Skeletal muscle tissue (tissue), 4 donors: ENCODE measurements around the gene ANKRD53. TPM values are rescaled to one million over a fixed set of nuclear protein-coding genes. Genes with fewer than 3 reads are reported as not detected.

Experiments
- H3K27ac ChIP-seq: one replicate; pipeline ENCODE4 v1.7.0; 2013; ENCODE audit warnings: mild to moderate bottlenecking, low read depth, low read length, inconsistent platforms
- H3K27me3 ChIP-seq, 3 donors: one replicate each; pipeline ENCODE4 v1.7.0; 2013; ENCODE audit warnings: low read length in 3 of 3; ENCODE audit not compliant: control insufficient read depth in 3 of 3, insufficient read depth in 3 of 3
- H3K36me3 ChIP-seq, 3 donors: one replicate each; pipeline ENCODE4 v1.7.0; 2013; ENCODE audit warnings: low read length in 3 of 3; ENCODE audit not compliant: control insufficient read depth in 3 of 3, insufficient read depth in 3 of 3
- H3K4me1 ChIP-seq, 3 donors: one replicate each; pipeline ENCODE4 v1.7.0; 2013; ENCODE audit warnings: low read length in 3 of 3, mild to moderate bottlenecking in 3 of 3; ENCODE audit not compliant: control insufficient read depth in 3 of 3, insufficient read depth in 3 of 3
- H3K4me3 ChIP-seq, 3 donors: one replicate each; pipeline ENCODE4 v1.7.0; 2013; ENCODE audit warnings: low read length in 3 of 3
- H3K9ac ChIP-seq, 3 donors: one replicate each; pipeline ENCODE4 v1.7.0; 2013; ENCODE audit warnings: low read length in 3 of 3, mild to moderate bottlenecking in 3 of 3, moderate library complexity in 2 of 3, low read depth in 1 of 3
- H3K9me3 ChIP-seq, 3 donors: one replicate each; pipeline ENCODE4 v1.7.0; 2013; ENCODE audit warnings: low read length in 3 of 3; ENCODE audit not compliant: control insufficient read depth in 3 of 3
- total RNA-seq: library from RNA; depleted of rRNA; stranded (reverse); fragments of >200 nt; gene quantifications from one replicate; pipeline ENCODE4 v1.2.3, GENCODE V29; 2014
- donor health status: Osteomylitis.

Gene ANKRD53
- total RNA-seq, 1 donor from 2014 or later: 0.52 TPM

- Histone ChIP-seq H3K9ac (no peak overlapping the region), H3K4me3 (no peak overlapping the region), H3K36me3 (no peaks in the 10 kb centered on the region), H3K27ac (no peak overlapping the region), H3K9me3 (no peaks in the 10 kb centered on the region), H3K4me1 (peaks cover 2 to 6% (median 6%) of the 10 kb centered on the region in 3 donors), H3K27me3 (peaks cover 5 to 20% (median 15%) of the 10 kb centered on the region in 3 donors)
Measured at GRCh38 chr2:70943205-70943871, 35.1 kb upstream of the ANKRD53 start.

GRCh38 chr2:70944111-70944690 lies 34.2 kb upstream of the ANKRD53 start:
- H3K27ac ChIP-seq: no peak overlapping the region
- H3K9ac ChIP-seq: no peak overlapping the region
- peaks cover 5 to 14% (median 10%) of the 10 kb centered on the region in 3 donors for H3K27me3 ChIP-seq
- H3K4me1 ChIP-seq: peaks cover 4 to 12% (median 6%) of the 10 kb centered on the region in 3 donors
- H3K9me3 ChIP-seq: no peaks in the 10 kb centered on the region
- no peaks in the 10 kb centered on the region for H3K36me3 ChIP-seq
- no peak overlapping the region for H3K4me3 ChIP-seq

DNA sequence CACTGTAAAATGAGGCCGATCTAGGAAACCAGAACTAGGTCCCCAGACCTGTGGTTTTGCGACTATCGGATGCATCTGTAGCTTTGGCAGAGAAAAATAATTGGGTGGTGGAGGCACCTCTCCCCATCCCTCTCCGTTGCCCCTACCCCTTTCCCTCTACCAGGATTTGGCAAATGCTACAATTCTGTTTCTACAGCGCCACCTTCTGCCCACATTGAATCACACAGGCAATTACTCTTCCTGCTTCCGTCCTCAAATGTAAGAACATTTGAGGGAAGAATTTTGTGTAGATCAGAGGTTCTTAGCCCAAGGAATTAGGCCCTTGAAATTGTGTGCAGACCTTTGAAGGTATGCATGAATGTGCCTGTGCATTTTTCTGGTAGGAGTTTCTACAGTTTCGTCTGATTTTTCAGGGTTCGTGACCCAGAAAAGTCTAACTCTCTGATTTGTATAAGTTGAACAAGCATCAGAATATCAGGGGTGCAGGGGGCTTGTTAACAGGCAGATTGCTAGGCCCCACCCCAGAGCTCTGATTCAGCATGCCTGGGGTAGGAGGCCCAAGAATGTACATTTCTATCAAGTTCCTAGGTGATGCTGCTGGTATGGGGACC lies 31.5 kb upstream of the ANKRD53 start:
- no peaks in the 10 kb centered on the region for H3K36me3 ChIP-seq
- H3K4me1 ChIP-seq: peaks cover 4 to 12% (median 6%) of the 10 kb centered on the region in 3 donors
- peaks cover 5 to 10% (median 8%) of the 10 kb centered on the region in 3 donors for H3K27me3 ChIP-seq
- H3K27ac ChIP-seq: no peak overlapping the region
- no peak overlapping the region for H3K9ac ChIP-seq
- no peaks in the 10 kb centered on the region for H3K9me3 ChIP-seq
- no peak overlapping the region for H3K4me3 ChIP-seq

- no peak overlapping the region for H3K4me3 ChIP-seq
Measured at GRCh38 chr2:70947556-70948184, 30.8 kb upstream of the ANKRD53 start.

DNA sequence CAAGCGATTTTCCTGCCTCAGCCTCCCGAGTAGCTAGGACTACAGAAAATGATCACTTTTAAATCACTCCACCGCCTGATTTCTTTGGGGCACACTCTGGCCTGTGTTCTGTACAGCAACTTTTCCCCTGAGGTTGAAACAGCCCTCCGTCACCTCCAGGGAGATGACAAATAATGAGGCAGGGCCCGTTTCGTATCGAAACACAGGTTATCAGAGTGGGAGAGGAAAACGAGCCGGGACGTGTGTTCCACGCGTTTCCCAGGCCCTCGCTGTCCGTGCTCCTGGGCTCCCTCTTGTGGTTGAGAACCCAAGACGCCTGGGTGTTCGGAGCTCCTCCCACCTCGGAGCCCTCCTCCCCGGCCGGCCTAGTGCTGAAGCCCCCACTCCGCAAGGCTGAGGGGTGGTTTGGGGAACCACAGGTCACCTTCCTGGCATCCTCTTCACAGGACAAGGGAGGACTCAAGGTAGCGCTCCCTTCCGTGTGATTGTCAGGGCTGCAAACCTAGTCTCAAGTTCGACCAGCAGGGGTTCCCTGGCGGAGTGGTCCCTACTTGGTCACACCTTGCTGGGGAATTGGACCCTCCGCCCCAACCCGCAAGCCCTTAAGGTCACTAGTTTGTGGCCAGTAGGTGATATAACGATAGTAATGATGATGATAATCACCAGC lies 30.0 kb upstream of the ANKRD53 start:
- no peak overlapping the region for H3K27ac ChIP-seq
- peaks cover 4 to 12% (median 6%) of the 10 kb centered on the region in 3 donors for H3K4me1 ChIP-seq
- H3K9ac ChIP-seq: peak overlapping the region; percentile 47 to 70 (median 51)
- H3K9me3 ChIP-seq: no peaks in the 10 kb centered on the region
- peaks cover 5 to 10% (median 8%) of the 10 kb centered on the region in 3 donors for H3K27me3 ChIP-seq
- no peaks in the 10 kb centered on the region for H3K36me3 ChIP-seq
- peak overlapping the region; percentile 57 to 69 (median 62) for H3K4me3 ChIP-seq

More at GRCh38 chr2:70947556-70948184, 30.8 kb upstream of the ANKRD53 start:
- peaks cover 5 to 10% (median 8%) of the 10 kb centered on the region in 3 donors for H3K27me3 ChIP-seq
- H3K36me3 ChIP-seq: no peaks in the 10 kb centered on the region
- peaks cover 4 to 12% (median 6%) of the 10 kb centered on the region in 3 donors for H3K4me1 ChIP-seq
- H3K27ac ChIP-seq: no peak overlapping the region
- H3K9me3 ChIP-seq: no peaks in the 10 kb centered on the region
- peak overlapping the region in 1 of 3 donors; percentile 47 for H3K9ac ChIP-seq

- peaks cover 5 to 10% (median 8%) of the 10 kb centered on the region in 3 donors for H3K27me3 ChIP-seq
- H3K9ac ChIP-seq: no peak overlapping the region
- H3K4me3 ChIP-seq: no peak overlapping the region
- no peaks in the 10 kb centered on the region for H3K36me3 ChIP-seq
- H3K4me1 ChIP-seq: peaks cover 4 to 12% (median 6%) of the 10 kb centered on the region in 3 donors
- H3K9me3 ChIP-seq: no peaks in the 10 kb centered on the region
- H3K27ac ChIP-seq: no peak overlapping the region
Measured at GRCh38 chr2:70949086-70949485, 29.3 kb upstream of the ANKRD53 start.

DNA sequence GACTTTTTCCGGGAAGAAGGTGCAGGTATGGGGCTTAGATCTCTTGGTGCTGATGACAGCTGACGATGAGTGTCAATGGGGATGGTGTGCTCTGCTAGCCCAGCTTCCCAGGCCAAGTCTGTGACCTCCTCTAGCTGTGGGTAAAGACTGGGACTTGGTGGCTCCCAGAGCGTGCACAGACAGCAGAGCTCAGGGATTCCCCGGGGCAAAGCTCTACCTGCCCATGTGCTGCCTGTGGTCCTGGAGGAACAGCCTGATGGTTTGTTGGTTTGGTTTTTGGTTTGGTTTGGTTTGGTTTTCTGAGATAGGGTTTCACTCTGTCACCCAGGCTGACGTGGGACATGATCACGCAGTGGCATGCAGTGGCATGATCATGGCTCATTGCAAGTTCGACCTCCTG lies 23.5 kb upstream of the ANKRD53 start:
- H3K9me3 ChIP-seq: no peaks in the 10 kb centered on the region
- no peaks in the 10 kb centered on the region for H3K4me1 ChIP-seq
- no peaks in the 10 kb centered on the region for H3K36me3 ChIP-seq
- H3K4me3 ChIP-seq: no peak overlapping the region
- H3K27ac ChIP-seq: no peak overlapping the region
- peaks cover 0 to 12% (median 10%) of the 10 kb centered on the region in 3 donors for H3K27me3 ChIP-seq
- no peak overlapping the region for H3K9ac ChIP-seq

DNA sequence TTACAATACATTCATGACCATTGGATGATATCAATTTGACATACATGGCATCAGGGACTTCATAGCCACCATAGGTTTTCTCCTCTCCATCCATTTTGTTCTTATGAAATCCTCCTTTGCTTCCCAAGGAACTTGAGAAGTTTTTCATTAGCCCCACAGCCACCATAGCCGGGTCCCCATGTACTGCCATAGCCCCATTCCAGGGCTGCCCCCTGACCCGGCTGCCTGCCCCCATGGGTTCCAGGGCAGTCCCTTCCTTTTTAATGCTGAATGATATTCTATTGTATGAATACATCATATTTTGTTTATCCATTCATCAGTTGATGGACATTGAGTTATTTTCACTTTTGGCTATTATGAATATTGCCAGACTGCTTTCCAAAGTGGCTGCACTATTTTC lies 22.3 kb upstream of the ANKRD53 start:
- H3K36me3 ChIP-seq: no peaks in the 10 kb centered on the region
- H3K27ac ChIP-seq: no peak overlapping the region
- H3K27me3 ChIP-seq: peaks cover 0 to 21% (median 19%) of the 10 kb centered on the region in 3 donors
- H3K4me1 ChIP-seq: no peaks in the 10 kb centered on the region
- no peak overlapping the region for H3K9ac ChIP-seq
- H3K9me3 ChIP-seq: no peaks in the 10 kb centered on the region
- H3K4me3 ChIP-seq: no peak overlapping the region

DNA sequence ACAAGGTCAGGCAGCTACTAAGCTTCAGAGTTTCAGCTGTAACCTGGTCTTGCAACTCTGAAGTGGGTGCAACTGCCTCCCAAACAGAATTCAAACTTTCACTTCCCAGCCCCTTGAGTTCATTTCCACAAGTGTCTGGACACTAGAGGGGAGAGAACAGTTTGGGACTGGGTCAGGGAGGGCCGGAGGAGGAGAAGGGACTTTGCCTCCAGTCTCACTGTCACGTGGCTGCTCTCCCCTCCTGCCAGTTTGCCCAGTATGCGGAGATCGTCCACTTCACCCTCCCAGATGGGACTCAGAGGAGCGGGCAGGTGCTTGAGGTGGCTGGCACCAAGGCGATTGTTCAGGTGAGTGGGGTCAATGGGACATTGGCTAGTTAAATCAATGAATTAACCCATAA lies 20.6 kb upstream of the ANKRD53 start:
- Histone ChIP-seq H3K4me1 (no peaks in the 10 kb centered on the region), H3K4me3 (no peak overlapping the region), H3K27me3 (peaks cover 0 to 31% (median 22%) of the 10 kb centered on the region in 3 donors), H3K9me3 (no peaks in the 10 kb centered on the region), H3K27ac (no peak overlapping the region), H3K36me3 (no peaks in the 10 kb centered on the region), H3K9ac (no peak overlapping the region)
